ENCODE data around the gene OBSCN.

OBSCN gene

GRCh38 chr1:228288536-228289238 lies 80.8 kb downstream of the OBSCN start:
- TF ChIP-seq, protein P1, sequence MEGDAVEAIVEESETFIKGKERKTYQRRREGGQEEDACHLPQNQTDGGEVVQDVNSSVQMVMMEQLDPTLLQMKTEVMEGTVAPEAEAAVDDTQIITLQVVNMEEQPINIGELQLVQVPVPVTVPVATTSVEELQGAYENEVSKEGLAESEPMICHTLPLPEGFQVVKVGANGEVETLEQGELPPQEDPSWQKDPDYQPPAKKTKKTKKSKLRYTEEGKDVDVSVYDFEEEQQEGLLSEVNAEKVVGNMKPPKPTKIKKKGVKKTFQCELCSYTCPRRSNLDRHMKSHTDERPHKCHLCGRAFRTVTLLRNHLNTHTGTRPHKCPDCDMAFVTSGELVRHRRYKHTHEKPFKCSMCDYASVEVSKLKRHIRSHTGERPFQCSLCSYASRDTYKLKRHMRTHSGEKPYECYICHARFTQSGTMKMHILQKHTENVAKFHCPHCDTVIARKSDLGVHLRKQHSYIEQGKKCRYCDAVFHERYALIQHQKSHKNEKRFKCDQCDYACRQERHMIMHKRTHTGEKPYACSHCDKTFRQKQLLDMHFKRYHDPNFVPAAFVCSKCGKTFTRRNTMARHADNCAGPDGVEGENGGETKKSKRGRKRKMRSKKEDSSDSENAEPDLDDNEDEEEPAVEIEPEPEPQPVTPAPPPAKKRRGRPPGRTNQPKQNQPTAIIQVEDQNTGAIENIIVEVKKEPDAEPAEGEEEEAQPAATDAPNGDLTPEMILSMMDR (IDR thresholded peaks at IDR 0.05): no peak
- no peak for TF ChIP-seq ZFX (IDR thresholded peaks at IDR 0.05; ENCODE audit: borderline replicate concordance)
- H3K27ac ChIP-seq: no peak overlapping the region

DNA sequence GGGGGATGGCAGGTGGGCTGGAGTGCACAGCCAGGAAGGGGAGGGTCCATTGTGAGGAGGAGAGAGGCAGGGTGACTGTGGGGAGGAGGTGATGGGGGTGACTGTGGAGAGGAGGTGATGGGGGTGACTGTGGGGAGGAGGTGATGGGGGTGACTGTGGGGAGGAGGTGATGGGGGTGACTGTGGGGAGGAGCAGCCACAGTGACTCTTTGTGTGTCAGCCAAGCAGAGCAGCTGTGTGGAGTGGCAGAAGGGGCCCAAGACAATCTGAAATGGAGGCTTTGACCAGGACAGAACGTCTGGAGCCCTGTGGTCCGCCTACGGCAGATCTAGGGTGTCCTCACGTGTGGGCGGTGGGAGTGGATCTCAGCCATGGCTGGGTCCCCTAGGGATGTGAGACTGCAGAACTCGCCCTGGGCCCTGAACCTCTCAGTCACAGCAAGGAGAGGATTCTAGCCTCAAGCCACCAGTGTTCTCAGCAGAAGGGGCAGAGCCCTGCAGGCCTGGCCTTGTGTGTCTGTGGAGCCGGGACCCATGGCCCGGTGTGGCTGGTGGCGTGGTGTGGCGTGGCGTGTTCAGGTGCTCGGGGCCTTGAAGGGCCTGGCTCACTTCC lies 81.5 kb downstream of the OBSCN start:
- TF ChIP-seq, protein P1 (IDR thresholded peaks at IDR 0.05): no peak

DNA sequence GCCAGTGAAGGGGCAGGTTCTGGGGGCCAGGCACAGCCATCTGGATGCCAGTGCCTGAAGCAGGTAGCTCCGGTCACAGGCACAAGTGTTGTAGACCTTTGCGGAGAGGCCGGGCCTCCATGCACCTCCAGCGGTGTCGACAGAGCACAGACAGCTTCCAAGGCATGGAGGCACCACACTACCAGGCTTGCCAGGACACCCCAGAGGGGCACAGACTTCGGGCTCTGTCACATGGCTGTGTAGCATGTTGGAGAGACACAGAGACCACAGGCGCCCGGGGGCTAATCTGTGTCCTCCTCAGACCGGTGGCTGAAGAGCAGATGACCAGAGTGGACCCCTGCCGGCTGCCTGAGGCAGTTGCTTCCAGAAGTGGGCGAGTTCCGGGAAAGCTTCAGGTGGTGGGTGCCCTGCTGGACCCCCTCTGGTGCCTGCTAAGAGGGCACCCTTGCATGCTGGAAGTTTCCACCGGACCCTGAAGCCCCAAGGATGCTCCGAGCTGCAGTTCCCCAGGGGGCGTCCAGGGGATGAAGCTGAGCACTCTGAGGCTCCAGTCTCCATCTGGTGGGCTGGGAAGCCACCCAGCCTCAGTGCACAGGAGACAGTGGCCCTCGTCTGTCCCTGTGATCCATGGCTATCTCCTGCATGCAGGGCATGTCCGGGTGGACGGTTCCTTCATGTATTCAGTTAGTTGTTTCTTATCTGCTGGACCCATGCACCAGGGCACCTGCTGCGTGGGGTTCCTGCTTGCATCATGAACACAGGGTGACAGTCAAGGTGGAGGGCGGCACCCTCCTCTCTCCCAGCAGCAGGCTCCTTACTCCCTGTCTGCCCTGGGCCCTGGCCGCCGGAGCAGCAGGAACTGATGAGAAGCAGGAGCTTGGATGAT lies 82.4 kb downstream of the OBSCN start:
- no peak overlapping the region for H3K27ac ChIP-seq
- TF ChIP-seq, protein P1 (IDR thresholded peaks at IDR 0.05): no peak
- no peak for TF ChIP-seq ZFX (IDR thresholded peaks at IDR 0.05; ENCODE audit: borderline replicate concordance)

More for the DNA sequence above, 81.5 kb downstream of the OBSCN start:
- no peak overlapping the region for H3K27ac ChIP-seq

DNA sequence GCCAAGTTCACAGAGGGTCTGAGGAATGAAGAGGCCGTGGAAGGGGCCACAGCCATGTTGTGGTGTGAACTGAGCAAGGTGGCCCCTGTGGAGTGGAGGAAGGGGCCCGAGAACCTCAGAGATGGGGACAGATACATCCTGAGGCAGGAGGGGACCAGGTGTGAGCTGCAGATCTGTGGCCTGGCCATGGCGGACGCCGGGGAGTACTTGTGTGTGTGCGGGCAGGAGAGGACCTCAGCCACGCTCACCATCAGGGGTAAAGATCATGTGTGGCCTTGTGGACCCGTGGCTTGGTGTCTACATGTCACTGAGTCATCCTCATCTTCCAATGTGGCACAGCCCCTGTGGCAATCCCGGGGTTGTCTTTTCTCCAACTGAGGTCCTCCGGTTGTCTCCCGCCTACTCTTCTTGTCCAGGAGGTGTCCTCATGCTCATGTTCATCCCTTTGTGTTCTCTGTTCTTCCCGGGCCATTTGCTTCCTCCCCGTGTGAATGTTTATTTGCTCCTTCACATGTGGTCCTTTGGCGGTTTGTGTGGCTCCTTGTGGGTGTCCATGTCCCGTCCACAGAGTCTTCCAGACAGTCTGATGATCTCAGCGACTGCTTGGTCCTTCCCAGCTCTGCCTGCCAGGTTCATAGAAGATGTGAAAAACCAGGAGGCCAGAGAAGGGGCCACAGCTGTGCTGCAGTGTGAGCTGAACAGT lies 84.2 kb downstream of the OBSCN start:
- H3K27ac ChIP-seq: no peak overlapping the region
- no peak for TF ChIP-seq ZFX (IDR thresholded peaks at IDR 0.05; ENCODE audit: borderline replicate concordance)
- TF ChIP-seq, protein P1 (IDR thresholded peaks at IDR 0.05): no peak

DNA sequence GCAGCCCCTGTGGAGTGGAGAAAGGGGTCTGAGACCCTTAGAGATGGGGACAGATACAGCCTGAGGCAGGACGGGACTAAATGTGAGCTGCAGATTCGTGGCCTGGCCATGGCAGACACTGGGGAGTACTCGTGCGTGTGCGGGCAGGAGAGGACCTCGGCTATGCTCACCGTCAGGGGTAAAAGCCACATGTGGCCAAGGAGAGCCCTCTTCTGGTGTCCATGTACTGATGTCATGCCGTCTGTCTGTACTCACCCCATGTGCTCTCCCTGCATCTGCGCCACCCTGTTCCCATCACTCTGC lies 84.7 kb downstream of the OBSCN start:
- H3K27ac ChIP-seq: no peak overlapping the region
- TF ChIP-seq ZFX (IDR thresholded peaks at IDR 0.05; ENCODE audit: borderline replicate concordance): no peak
- TF ChIP-seq, protein P1 (IDR thresholded peaks at IDR 0.05): no peak

DNA sequence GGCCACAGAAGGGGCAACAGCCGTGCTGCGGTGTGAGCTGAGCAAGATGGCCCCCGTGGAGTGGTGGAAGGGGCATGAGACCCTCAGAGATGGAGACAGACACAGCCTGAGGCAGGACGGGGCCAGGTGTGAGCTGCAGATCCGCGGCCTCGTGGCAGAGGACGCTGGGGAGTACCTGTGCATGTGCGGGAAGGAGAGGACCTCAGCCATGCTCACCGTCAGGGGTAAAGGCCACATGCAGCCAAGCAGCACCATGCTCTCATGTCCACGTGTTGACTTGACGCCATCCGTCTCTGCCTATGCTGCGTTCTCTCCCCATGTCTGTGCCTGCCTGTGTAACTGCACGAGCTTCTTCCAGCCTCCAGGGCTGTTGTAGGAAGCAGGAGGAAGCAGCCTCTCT lies 85.5 kb downstream of the OBSCN start:
- no peak for TF ChIP-seq ZFX (IDR thresholded peaks at IDR 0.05; ENCODE audit: borderline replicate concordance)
- TF ChIP-seq, protein P1 (IDR thresholded peaks at IDR 0.05): no peak
- no peak overlapping the region for H3K27ac ChIP-seq

Data from 22Rv1 (cell line).